Uterus (tissue), 4 donors: ENCODE measurements around the gene EPHA8. TPM values are rescaled to one million over a fixed set of nuclear protein-coding genes. Genes with fewer than 3 reads are reported as not detected.

Experiments
- DNase-seq, 2 donors: peaks; one replicate each; pipeline ENCODE4 v3.0.0-alpha.2; 2019 to 2020
- H3K27ac ChIP-seq, 2 donors: fragments of 200-600 bp; sonication (generic); 1 replicate in 1 of 2; 2 replicates in 1 of 2; pipeline ENCODE4 v1.5.1; 2016 to 2018
- H3K27me3 ChIP-seq, 2 donors: fragments of 200-600 bp; sonication (generic); one replicate each; pipeline ENCODE4 v1.5.1; 2018 to 2019; ENCODE audit warnings: control low read depth in 1 of 2
- H3K36me3 ChIP-seq, 2 donors: fragments of 200-600 bp; sonication (generic); one replicate each; pipeline ENCODE4 v1.5.1; 2019; ENCODE audit warnings: control low read depth in 1 of 2
- H3K4me1 ChIP-seq, 2 donors: fragments of 200-600 bp; sonication (generic); one replicate each; pipeline ENCODE4 v1.5.1; 2018 to 2019; ENCODE audit warnings: control low read depth in 1 of 2
- H3K4me3 ChIP-seq, 2 donors: fragments of 200-600 bp; sonication (generic); 1 replicate in 1 of 2; 2 replicates in 1 of 2; pipeline ENCODE4 v1.5.1; 2018 to 2019; ENCODE audit warnings: mild to moderate bottlenecking in 1 of 2
- H3K9me3 ChIP-seq, 2 donors: fragments of 200-600 bp; sonication (generic); one replicate each; pipeline ENCODE4 v1.5.1; 2019; ENCODE audit warnings: control low read depth in 1 of 2
- POLR2A ChIP-seq, 2 donors: fragments of 450-650 bp; IDR thresholded peaks; one replicate each; pipeline ENCODE4 v1.6.1; 2016; ENCODE audit warnings: antibody characterized with exemption in 2 of 2, mild to moderate bottlenecking in 1 of 2, moderate library complexity in 1 of 2
- intact Hi-C: fragments of 100-400 bp; cut with DNase I; formaldehyde crosslinking; loops from one replicate; pipeline ENCODE4 v1.15.1; 2023; ENCODE audit warnings: low total_unique reads
- total RNA-seq, 4 donors: library from RNA; depleted of rRNA in 3 of 4; stranded (reverse); fragments of >200 nt in 3 of 4; gene quantifications; one replicate each; pipeline versions ENCODE4 v1.1.0 to v1.2.4, GENCODE V29; 2014 to 2023
- TF ChIP-seq, protein P1 (sequence below), 4 experiments: fragments of 200-600 bp in 2 of 4; fragments of 450-650 bp in 2 of 4; sonication (generic) in 2 of 4; IDR thresholded peaks; one replicate each; pipeline ENCODE4 v1.5.1; 2016 to 2019; ENCODE audit warnings: antibody characterized with exemption in 4 of 4, mild to moderate bottlenecking in 2 of 4, moderate library complexity in 1 of 4
- donor health status: DM: yes; HTN: yes; CAD: no.

EPHA8 gene
- total RNA-seq, 4 donors from 2014 or later = 0.07 TPM; not detected in 3

DNA sequence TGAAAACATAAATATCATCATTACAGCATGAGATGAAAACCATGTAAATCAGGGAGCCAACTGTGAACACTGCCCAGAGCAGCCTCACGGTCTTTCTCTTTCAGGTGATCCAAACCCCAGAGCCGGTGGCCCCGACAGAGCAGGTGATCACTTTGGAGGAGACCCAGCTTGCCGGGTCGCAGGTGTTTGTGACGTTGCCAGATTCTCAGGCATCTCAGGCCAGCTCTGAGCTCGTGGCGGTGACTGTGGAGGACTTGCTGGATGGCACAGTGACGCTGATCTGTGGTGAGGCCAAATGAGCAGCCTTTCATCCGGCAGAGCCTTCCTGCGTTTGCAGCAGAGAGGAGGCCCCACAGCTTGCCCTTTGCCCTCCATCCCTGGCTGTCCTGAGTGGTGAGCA lies 37.2 kb upstream of the EPHA8 start:
- no peak for DNase-seq
- Histone ChIP-seq H3K27me3 (no peaks in the 10 kb centered on the region), H3K9me3 (no peaks in the 10 kb centered on the region), H3K4me1 (peaks cover 9 to 13% of the 10 kb centered on the region in 2 donors), H3K36me3 (no peaks in the 10 kb centered on the region), H3K27ac (no peak overlapping the region), H3K4me3 (no peak overlapping the region)
- intact Hi-C loops = no loop called here
- TF ChIP-seq, protein P1, sequence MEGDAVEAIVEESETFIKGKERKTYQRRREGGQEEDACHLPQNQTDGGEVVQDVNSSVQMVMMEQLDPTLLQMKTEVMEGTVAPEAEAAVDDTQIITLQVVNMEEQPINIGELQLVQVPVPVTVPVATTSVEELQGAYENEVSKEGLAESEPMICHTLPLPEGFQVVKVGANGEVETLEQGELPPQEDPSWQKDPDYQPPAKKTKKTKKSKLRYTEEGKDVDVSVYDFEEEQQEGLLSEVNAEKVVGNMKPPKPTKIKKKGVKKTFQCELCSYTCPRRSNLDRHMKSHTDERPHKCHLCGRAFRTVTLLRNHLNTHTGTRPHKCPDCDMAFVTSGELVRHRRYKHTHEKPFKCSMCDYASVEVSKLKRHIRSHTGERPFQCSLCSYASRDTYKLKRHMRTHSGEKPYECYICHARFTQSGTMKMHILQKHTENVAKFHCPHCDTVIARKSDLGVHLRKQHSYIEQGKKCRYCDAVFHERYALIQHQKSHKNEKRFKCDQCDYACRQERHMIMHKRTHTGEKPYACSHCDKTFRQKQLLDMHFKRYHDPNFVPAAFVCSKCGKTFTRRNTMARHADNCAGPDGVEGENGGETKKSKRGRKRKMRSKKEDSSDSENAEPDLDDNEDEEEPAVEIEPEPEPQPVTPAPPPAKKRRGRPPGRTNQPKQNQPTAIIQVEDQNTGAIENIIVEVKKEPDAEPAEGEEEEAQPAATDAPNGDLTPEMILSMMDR (IDR thresholded peaks at IDR 0.05) = no peak
- no peak for TF ChIP-seq POLR2A (IDR thresholded peaks at IDR 0.05)

DNA sequence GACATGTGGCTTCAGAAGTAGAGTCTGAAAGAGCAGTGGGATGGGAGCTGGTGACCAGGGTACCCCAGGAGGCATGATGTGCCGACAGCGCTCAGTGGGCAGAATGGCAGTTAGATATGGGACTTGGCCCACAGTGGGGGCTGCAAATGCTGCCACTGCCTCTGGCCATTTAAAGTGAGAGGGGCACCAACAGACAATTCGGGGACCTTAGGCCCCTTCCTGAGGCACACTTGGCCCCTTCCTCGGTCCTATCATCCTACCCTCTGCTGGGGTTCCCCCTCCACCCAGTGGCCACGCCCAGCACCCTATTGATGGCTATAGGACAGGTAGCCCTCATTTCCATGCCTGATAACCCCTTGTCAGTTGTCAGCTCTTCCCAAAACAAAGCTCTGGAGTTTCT lies 36.6 kb upstream of the EPHA8 start:
- TF ChIP-seq POLR2A (IDR thresholded peaks at IDR 0.05) = no peak
- TF ChIP-seq, protein P1 (IDR thresholded peaks at IDR 0.05) = no peak
- Histone ChIP-seq H3K27ac (no peak overlapping the region), H3K36me3 (no peaks in the 10 kb centered on the region), H3K9me3 (no peaks in the 10 kb centered on the region), H3K4me3 (no peak overlapping the region), H3K27me3 (no peaks in the 10 kb centered on the region), H3K4me1 (peaks cover 9 to 19% of the 10 kb centered on the region in 2 donors)
- DNase-seq = no peak
- intact Hi-C loops = no loop called here

DNA sequence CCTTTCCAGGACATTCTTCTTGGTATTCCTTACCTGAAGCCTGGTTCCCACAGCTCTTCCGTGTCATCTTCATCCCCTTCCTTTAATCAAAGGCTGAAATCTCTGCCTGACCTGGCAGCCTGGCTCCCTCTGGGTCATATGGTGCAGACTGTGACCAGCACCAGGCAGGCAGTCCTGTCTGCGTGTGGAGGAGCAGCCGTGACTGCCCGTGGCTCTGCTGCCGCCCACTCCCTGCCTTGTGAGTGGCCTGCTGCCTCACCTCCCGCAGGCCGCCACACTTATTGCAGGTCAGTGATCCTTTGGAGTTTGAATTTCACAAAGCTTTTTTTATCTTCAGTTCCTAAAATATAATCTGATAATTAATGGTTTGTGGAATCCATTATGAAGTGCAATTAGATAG lies 36.2 kb upstream of the EPHA8 start:
- peaks cover 9 to 19% of the 10 kb centered on the region in 2 donors for H3K4me1 ChIP-seq
- H3K4me3 ChIP-seq = no peak overlapping the region
- no peaks in the 10 kb centered on the region for H3K36me3 ChIP-seq
- H3K27ac ChIP-seq = no peak overlapping the region
- DNase-seq = no peak
- no peaks in the 10 kb centered on the region for H3K27me3 ChIP-seq
- H3K9me3 ChIP-seq = no peaks in the 10 kb centered on the region
- no peak for TF ChIP-seq POLR2A (IDR thresholded peaks at IDR 0.05)
- TF ChIP-seq, protein P1 (IDR thresholded peaks at IDR 0.05) = no peak
- intact Hi-C loops = no loop called here

DNA sequence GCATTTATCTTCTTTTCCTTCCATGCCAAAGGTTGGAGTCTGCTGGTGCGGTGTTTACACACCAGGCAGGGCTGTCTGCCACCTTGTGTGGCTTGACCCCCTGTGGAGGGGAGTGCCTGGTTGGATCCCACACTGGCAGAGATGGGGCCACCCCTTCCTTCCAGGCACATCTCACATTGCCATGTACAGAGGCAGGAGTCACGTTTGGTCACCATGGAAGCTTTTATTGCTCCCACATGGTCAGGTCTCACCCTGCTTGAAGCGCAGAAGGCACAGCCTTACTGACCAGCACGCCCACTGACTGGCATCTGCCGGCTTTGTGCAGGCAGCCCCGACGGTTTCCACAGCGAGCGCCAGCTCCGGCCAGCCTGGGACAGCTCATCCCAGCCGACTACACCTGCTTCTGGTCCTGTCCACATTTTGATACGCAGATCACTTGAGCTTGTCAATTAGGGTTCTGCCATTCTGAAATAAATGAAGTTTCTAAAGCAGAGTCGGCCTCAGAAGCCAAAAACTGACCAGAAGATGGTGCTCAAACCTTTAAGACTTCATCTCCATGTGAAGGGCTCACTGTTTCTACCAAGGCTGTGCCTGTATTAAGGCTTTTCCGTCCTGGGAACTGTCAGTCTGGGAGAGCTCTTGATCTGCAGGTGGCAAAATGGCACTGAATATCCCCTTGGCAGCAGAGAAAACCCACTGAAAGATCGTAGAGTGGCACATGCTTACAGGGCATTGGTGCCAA lies 35.6 kb upstream of the EPHA8 start:
- peaks cover 9 to 19% of the 10 kb centered on the region in 2 donors for H3K4me1 ChIP-seq
- TF ChIP-seq, protein P1 (IDR thresholded peaks at IDR 0.05) = peak; percentile 27 to 39 (median 33)
- TF ChIP-seq POLR2A (IDR thresholded peaks at IDR 0.05) = no peak
- H3K27me3 ChIP-seq = no peaks in the 10 kb centered on the region
- H3K27ac ChIP-seq = no peak overlapping the region
- DNase-seq = no peak
- H3K4me3 ChIP-seq = no peak overlapping the region
- H3K9me3 ChIP-seq = no peaks in the 10 kb centered on the region
- intact Hi-C loops = no loop called here
- no peaks in the 10 kb centered on the region for H3K36me3 ChIP-seq

DNA sequence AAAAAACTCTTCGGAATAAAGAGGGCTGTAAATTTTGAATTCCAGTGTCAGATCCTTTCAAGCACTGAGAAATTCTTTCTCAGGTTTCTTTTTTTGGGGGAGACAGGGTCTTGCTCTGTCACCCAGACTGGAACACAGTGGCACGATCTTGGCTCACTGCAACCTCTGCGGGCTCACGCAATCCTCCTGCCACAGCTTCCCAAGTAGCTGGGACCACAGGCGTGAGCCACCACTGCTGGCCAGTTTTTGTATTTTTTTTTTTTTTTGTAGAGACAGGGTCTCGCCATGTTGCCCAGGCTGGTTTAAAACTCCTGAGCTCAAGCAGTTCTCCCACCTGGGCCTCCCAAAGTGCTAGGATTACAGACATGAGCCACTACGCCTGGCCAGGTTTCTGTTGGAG lies 34.8 kb upstream of the EPHA8 start:
- Histone ChIP-seq H3K9me3 (no peaks in the 10 kb centered on the region), H3K36me3 (no peaks in the 10 kb centered on the region), H3K4me3 (no peak overlapping the region), H3K27ac (peak overlapping the region; percentile 68 to 73), H3K27me3 (no peaks in the 10 kb centered on the region), H3K4me1 (peaks cover 9 to 19% of the 10 kb centered on the region in 2 donors)
- intact Hi-C loops = no loop called here
- DNase-seq = no peak
- no peak for TF ChIP-seq POLR2A (IDR thresholded peaks at IDR 0.05)
- TF ChIP-seq, protein P1 (IDR thresholded peaks at IDR 0.05) = no peak
